ENCODE results near the gene RBM28.

Gene RBM28

GRCh38 chr7:128254470-128254869 lies 89.2 kb downstream of the RBM28 start:
- no peak for DNase-seq

GRCh38 chr7:128253701-128254100 lies 90.0 kb downstream of the RBM28 start:
- no peak for DNase-seq

DNA sequence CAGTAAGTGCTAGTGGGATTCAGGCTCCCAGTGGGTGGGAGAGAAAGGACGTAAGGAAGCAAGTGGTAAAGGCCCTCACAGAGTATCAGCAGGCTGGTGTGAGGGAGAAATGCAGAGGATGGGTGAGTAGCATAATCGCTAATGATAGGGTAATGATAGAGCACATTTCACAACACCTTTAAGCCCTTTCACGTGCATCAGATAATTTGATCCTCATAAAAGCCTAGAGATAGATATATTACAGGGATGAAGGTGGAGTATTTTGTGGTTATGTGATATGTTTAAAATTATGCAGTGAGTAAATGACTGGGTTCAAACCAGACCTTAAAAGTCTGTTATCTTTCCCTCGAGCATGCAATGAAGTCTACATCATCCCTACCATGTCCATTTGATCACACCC lies 92.4 kb downstream of the RBM28 start:
- DNase-seq, result no peak

Measured in T1000 (cell line).